ENCODE measurements around the gene C12orf43.
A peak's percentile ranks its signal among the peaks of the same experiment; 100 is the strongest.

GRCh38 chr12:120978296-120979219 is 37.7 kb downstream of the C12orf43 start, which contains the start of gene HNF1A:
- TF ChIP-seq, protein P1, sequence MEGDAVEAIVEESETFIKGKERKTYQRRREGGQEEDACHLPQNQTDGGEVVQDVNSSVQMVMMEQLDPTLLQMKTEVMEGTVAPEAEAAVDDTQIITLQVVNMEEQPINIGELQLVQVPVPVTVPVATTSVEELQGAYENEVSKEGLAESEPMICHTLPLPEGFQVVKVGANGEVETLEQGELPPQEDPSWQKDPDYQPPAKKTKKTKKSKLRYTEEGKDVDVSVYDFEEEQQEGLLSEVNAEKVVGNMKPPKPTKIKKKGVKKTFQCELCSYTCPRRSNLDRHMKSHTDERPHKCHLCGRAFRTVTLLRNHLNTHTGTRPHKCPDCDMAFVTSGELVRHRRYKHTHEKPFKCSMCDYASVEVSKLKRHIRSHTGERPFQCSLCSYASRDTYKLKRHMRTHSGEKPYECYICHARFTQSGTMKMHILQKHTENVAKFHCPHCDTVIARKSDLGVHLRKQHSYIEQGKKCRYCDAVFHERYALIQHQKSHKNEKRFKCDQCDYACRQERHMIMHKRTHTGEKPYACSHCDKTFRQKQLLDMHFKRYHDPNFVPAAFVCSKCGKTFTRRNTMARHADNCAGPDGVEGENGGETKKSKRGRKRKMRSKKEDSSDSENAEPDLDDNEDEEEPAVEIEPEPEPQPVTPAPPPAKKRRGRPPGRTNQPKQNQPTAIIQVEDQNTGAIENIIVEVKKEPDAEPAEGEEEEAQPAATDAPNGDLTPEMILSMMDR (IDR thresholded peaks at IDR 0.05; ENCODE audit: low read depth, low read length, missing input control), result no peak
- TF ChIP-seq, protein P2, sequence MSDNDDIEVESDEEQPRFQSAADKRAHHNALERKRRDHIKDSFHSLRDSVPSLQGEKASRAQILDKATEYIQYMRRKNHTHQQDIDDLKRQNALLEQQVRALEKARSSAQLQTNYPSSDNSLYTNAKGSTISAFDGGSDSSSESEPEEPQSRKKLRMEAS (IDR thresholded peaks at IDR 0.05), result peak; percentile 94
- TF ChIP-seq TAF1 (conservative IDR thresholded peaks at IDR 0.05), result no peak
- peak; percentile 85 for TF ChIP-seq YY1 (IDR thresholded peaks at IDR 0.05)
